Keratinocyte (primary cell): Measurements from ENCODE around the gene UBAC2. TPM values are rescaled to one million over a fixed set of nuclear protein-coding genes. Genes with fewer than 3 reads are reported as not detected.
"Not testable (repeated sequence)": the region's sequence is repeated elsewhere in the genome, so short reads cannot be mapped to it uniquely, and the experiment has no call there.

Experiments used
- DNase-seq: peaks from one replicate; pipeline ENCODE4 v3.0.0-alpha.2; 2011; ENCODE audit warnings: low read depth, missing footprints, low spot score
- FAIRE-seq: peaks from 2 replicates; lab custom pipeline; 2011; peaks lifted over from hg19 to GRCh38; lab: Jason Lieb, UNC
- H2AFZ ChIP-seq: 2 replicates; pipeline ENCODE4 v1.6.0; 2012; ENCODE audit warnings: low read length, control low read depth, inconsistent platforms; ENCODE audit not compliant: control insufficient read depth
- H3K27ac ChIP-seq: 2 replicates; pipeline ENCODE4 v1.5.1; 2011; ENCODE audit warnings: low read length; ENCODE audit not compliant: control insufficient read depth, insufficient read depth
- H3K27me3 ChIP-seq: 3 replicates; pipeline ENCODE4 v1.6.0; 2011; ENCODE audit warnings: low read length; ENCODE audit not compliant: control insufficient read depth, insufficient read depth; ENCODE audit errors: extremely low read depth
- H3K36me3 ChIP-seq, 2 experiments: 2 replicates in 1 of 2; 3 replicates in 1 of 2; pipeline ENCODE4 v1.5.1; 2011; ENCODE audit warnings: low read length in 2 of 2, mild to moderate bottlenecking in 1 of 2; ENCODE audit not compliant: control insufficient read depth in 2 of 2, insufficient read depth in 2 of 2; ENCODE audit errors: extremely low read depth in 1 of 2
- H3K4me1 ChIP-seq: 3 replicates; pipeline ENCODE4 v1.5.1; 2011; ENCODE audit warnings: low read length; ENCODE audit not compliant: control insufficient read depth, insufficient read depth; ENCODE audit errors: extremely low read depth
- H3K4me2 ChIP-seq: 3 replicates; pipeline ENCODE4 v1.6.0; 2011; ENCODE audit warnings: low read depth, low read length; ENCODE audit not compliant: control insufficient read depth, insufficient read depth; ENCODE audit errors: extremely low read depth
- H3K4me3 ChIP-seq, 3 experiments: fragments of 200-600 bp in 1 of 3; sonication (generic) in 1 of 3; 2 replicates in 2 of 3; 3 replicates in 1 of 3; pipeline ENCODE4 v1.5.1; 2011 to 2016; ENCODE audit warnings: low read length in 3 of 3, mild to moderate bottlenecking in 3 of 3, control low read depth in 2 of 3, inconsistent platforms in 1 of 3, low read depth in 1 of 3, mixed read lengths in 1 of 3, mixed run types in 1 of 3, moderate library complexity in 1 of 3; ENCODE audit not compliant: control insufficient read depth in 2 of 3, insufficient read depth in 2 of 3; ENCODE audit errors: extremely low read depth in 1 of 3
- H3K79me2 ChIP-seq: 2 replicates; pipeline ENCODE4 v1.6.0; 2012; ENCODE audit warnings: low read length; ENCODE audit not compliant: control insufficient read depth, insufficient read depth
- H3K9ac ChIP-seq: 3 replicates; pipeline ENCODE4 v1.6.0; 2011; ENCODE audit warnings: low read length; ENCODE audit not compliant: control insufficient read depth, insufficient read depth; ENCODE audit errors: extremely low read depth
- H3K9me1 ChIP-seq: 3 replicates; pipeline ENCODE4 v1.6.0; 2011; ENCODE audit warnings: low read length; ENCODE audit not compliant: control insufficient read depth, insufficient read depth; ENCODE audit errors: extremely low read depth
- H3K9me3 ChIP-seq: 2 replicates; pipeline ENCODE4 v1.5.1; 2012; ENCODE audit warnings: low read depth, low read length; ENCODE audit not compliant: control insufficient read depth
- H4K20me1 ChIP-seq: 3 replicates; pipeline ENCODE4 v1.6.0; 2011; ENCODE audit warnings: low read length; ENCODE audit not compliant: control insufficient read depth, insufficient read depth; ENCODE audit errors: extremely low read depth
- CTCF ChIP-seq, 3 experiments: IDR thresholded peaks in 1 of 3; conservative IDR thresholded peaks in 1 of 3; optimal IDR thresholded peaks in 1 of 3; 2 replicates in 2 of 3; 3 replicates in 1 of 3; pipeline versions ENCODE3 to v1.5.1; 2011; ENCODE audit warnings: low read length in 3 of 3, mild to moderate bottlenecking in 3 of 3, moderate library complexity in 2 of 3, control low read depth in 1 of 3, inconsistent platforms in 1 of 3; ENCODE audit not compliant: insufficient read depth in 2 of 3; ENCODE audit errors: extremely low read depth in 1 of 3
- EZH2 ChIP-seq: IDR thresholded peaks from one replicate; pipeline ENCODE4 v1.6.1; 2012; ENCODE audit warnings: inconsistent platforms, mild to moderate bottlenecking, low read length, moderate library complexity
- dilution Hi-C: fragments of 300-500 bp; cut with MboI; formaldehyde crosslinking; loops from one replicate; pipeline ENCODE4 v1.7.0; 2020; ENCODE audit warnings: low sequenced_read_pairs; ENCODE audit not compliant: extremely low pct_ligation_motif_present
- polyA plus RNA-seq, 5 experiments: library from polyadenylated mRNA; depleted of rRNA in 3 of 5; stranded (reverse) in 3 of 5; stranded (forward) in 1 of 5; unstranded in 1 of 5; fragments of >200 nt; gene quantifications; 1 replicate in 1 of 5; 2 replicates in 3 of 5; 3 replicates in 1 of 5; pipeline versions ENCODE4 v1.2.1 to v1.2.3, GENCODE V29; 2011 to 2012; ENCODE audit warnings: missing spikeins in 2 of 5, low read depth in 1 of 5, low replicate concordance in 1 of 5

Gene UBAC2
- polyA plus RNA-seq, 1 donor (not counting 4 experiments of a cell fraction or from before 2014, with no cell fraction given), result 104 TPM

DNA sequence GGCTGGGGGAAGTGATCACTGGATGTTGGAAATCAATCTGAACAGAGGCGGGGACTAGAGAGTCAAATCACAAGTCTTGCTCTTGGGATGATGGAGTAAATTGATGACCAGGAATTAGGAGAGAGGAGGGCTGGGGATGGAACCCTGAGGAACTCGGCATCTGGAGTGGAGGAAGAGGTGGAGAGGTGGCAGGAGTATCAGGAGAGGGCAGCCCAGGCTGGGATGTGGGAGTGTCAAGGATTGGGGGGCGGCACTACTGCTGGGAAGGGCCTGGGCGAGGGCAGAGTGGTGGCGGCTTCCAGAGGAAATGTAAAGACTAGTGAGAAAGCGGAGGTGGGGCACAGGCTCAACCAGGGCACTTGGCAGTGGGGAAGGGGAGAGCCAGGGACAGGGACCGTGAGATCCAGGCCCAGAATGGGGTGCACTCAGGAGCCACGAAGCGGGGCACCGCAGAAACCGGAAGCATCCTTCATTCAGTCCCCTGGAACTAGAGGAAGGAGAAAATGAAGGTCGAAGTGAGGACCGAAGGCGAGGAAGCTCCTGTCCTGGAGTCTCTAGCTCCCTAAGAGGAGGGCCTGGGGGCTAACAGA lies 187.8 kb downstream of the UBAC2 start:
- Histone ChIP-seq H3K36me3 (peaks cover 0 to 1% of the 10 kb centered on the region in 2 experiments), H3K4me3 (no peak overlapping the region), H4K20me1 (no peaks in the 10 kb centered on the region), H2AFZ (no peak overlapping the region), H3K4me2 (no peak overlapping the region), H3K9me3 (no peaks in the 10 kb centered on the region), H3K79me2 (no peaks in the 10 kb centered on the region), H3K27me3 (peaks cover 3% of the 10 kb centered on the region), H3K4me1 (no peaks in the 10 kb centered on the region), H3K27ac (no peak overlapping the region), H3K9ac (no peak overlapping the region), H3K9me1 (no peaks in the 10 kb centered on the region)
- no peak for DNase-seq
- TF ChIP-seq CTCF (optimal IDR thresholded peaks at IDR 0.05 in 1 of 3, IDR thresholded peaks at IDR 0.05 in 1 of 3, conservative IDR thresholded peaks at IDR 0.05 in 1 of 3; ENCODE audit: extremely low read depth in 1 of 3, insufficient read depth in 2 of 3, low read length in 3 of 3) (no peak), EZH2 (no peak)
- no peak for FAIRE-seq
- dilution Hi-C loops, result no loop called here

- H2AFZ ChIP-seq, H3K27ac ChIP-seq, H3K27me3 ChIP-seq, H3K4me1 ChIP-seq, DNase-seq, H3K9me1 ChIP-seq, H3K9me3 ChIP-seq, H4K20me1 ChIP-seq, H3K79me2 ChIP-seq, H3K4me3 ChIP-seq, FAIRE-seq, H3K9ac ChIP-seq, H3K36me3 ChIP-seq, H3K4me2 ChIP-seq, dilution Hi-C loops: not testable (repeated sequence)
Observed at GRCh38 chr13:99389094-99389493, 188.4 kb downstream of the UBAC2 start.
